ENCODE results near the gene CNIH4.

CNIH4 gene

DNA sequence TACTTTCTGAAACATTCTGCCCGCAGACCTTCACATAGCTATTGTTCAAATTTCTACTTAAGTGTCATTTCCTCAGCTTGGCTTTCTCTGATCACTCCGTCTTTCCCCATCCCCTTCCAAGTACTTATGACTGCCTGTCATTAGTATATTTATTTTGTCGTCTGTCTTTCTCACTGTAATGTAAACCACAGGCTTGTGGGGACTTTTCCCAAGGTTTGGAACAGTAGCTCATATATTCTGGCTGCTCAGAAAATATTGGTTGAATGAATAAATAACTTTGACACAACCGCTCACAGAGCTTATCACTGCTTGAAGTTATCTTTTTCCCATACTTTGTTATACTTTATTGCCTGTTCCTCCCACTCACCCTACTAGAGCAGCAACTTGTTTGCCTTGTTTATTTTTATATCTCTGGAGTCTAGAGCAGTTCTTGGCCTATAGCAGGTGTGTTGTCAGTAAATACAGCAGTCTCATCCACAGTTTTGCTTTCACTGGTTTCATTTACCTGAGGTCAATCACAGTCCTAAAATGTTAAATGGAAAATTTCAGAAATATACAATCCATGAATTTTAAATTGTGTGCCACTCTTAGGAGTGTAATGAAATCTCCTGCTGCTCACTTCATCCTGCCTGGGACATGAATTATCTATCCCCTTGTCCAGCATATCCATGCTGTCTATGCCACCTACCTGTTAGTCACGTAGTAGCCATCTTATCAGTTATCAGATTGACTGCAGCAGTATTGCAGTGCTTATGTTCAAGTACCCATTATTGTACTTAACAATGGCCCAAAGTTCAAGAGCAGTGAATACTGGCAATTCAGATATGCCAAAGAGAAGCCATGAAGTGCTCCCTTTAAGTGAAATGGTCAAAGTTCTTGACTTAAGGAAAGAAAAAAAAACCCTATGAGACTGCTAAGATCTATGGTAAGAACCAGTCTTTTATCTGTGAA is 2.4 kb upstream of the CNIH4 start:
- DNase-seq (ENCODE audit: insufficient read length, low spot score) = no peak
- no peak for FAIRE-seq
- TF ChIP-seq, protein P1, sequence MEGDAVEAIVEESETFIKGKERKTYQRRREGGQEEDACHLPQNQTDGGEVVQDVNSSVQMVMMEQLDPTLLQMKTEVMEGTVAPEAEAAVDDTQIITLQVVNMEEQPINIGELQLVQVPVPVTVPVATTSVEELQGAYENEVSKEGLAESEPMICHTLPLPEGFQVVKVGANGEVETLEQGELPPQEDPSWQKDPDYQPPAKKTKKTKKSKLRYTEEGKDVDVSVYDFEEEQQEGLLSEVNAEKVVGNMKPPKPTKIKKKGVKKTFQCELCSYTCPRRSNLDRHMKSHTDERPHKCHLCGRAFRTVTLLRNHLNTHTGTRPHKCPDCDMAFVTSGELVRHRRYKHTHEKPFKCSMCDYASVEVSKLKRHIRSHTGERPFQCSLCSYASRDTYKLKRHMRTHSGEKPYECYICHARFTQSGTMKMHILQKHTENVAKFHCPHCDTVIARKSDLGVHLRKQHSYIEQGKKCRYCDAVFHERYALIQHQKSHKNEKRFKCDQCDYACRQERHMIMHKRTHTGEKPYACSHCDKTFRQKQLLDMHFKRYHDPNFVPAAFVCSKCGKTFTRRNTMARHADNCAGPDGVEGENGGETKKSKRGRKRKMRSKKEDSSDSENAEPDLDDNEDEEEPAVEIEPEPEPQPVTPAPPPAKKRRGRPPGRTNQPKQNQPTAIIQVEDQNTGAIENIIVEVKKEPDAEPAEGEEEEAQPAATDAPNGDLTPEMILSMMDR (IDR thresholded peaks at IDR 0.05; ENCODE audit: insufficient read depth, missing control alignments) = no peak

DNA sequence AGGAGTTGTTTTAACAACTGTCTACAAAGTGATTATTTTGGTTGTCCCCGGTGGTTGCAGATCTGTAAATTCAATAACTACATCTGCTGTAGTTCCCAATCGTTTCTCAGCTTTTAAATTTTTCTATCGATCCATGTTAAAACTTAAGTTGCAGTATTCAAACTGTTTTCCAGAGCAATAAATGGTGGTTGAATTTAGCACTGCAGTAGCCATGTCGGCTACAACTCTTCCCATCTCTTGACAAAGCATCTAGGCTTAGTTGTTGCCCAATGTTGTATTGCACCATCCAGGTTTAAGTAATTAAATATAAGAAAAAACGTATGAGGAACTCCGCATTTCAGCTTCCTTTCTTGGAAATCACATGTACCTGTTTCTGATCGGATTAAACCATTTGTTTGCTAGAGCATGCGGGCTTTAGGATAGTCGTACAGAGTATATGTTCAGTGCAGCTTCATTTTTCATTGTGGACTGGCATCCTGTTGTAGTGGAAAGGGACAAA is 996 bp downstream of the CNIH4 start:
- TF ChIP-seq, protein P1 (IDR thresholded peaks at IDR 0.05; ENCODE audit: insufficient read depth, missing control alignments) = no peak
- no peak for DNase-seq (ENCODE audit: insufficient read length, low spot score)
- peak; percentile 71 for FAIRE-seq

DNA sequence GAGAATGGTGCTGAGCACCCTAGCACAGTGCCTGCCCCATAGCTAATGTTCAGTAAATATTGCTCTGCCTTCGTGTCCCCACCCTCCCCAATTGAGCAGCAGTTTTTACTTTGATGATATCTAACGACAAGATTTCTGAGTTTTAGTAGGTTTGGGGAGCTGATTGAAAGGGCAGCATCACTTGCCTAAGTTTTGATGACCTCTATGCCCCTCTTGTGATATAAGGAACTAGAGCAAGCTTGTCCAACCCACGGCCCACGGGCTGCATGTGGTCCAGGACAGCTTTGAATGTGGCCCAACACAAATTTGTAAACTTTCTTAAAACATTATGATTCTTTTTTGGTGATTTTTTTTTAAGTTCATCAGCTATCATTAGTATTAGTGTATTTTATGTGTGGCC is 1.6 kb downstream of the CNIH4 start:
- FAIRE-seq (no peak), DNase-seq (ENCODE audit: insufficient read length, low spot score) (no peak)
- TF ChIP-seq, protein P1 (IDR thresholded peaks at IDR 0.05; ENCODE audit: insufficient read depth, missing control alignments) = no peak

DNA sequence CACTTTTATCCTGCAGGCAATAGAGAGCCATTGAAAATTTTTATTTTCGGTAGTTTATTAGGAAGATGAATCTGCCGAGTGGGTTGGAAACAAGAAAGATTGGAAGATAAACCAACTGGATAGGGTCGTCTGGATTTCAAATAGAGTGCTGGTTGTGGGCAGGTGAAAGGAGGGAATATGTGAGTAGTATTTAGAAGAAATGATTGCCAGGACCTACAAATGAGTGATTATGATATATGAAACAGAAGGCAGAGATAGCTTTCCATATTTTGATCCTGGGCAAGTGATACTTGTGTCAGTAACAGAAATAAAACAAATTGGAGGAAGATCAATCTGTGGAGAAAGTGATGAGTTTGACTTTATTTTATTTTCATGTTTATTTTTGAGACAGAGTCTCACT is 2.5 kb downstream of the CNIH4 start:
- TF ChIP-seq, protein P1 (IDR thresholded peaks at IDR 0.05; ENCODE audit: insufficient read depth, missing control alignments) = no peak
- DNase-seq (ENCODE audit: insufficient read length, low spot score) (no peak), FAIRE-seq (peak; percentile 32)

DNA sequence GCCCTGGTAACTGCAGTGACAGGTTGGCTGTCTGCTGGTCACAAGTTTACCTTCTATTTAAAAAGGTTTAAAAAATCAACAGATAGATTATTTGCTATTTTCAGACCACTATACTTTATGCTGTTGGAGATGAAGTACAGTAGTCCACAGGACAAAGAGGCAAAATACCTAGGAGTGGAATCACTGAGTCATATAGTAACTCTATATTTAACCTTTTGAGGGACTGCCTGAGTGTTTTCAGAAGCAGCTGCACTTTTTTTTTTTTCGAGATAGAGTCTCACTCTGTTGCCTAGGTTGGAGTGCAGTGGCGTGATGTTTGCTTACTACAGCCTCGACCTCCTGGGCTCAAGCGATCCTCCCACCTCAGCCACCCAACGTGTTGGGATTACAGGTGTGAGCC is 11.7 kb downstream of the CNIH4 start:
- no peak for DNase-seq (ENCODE audit: insufficient read length, low spot score)
- FAIRE-seq = no peak

DNA sequence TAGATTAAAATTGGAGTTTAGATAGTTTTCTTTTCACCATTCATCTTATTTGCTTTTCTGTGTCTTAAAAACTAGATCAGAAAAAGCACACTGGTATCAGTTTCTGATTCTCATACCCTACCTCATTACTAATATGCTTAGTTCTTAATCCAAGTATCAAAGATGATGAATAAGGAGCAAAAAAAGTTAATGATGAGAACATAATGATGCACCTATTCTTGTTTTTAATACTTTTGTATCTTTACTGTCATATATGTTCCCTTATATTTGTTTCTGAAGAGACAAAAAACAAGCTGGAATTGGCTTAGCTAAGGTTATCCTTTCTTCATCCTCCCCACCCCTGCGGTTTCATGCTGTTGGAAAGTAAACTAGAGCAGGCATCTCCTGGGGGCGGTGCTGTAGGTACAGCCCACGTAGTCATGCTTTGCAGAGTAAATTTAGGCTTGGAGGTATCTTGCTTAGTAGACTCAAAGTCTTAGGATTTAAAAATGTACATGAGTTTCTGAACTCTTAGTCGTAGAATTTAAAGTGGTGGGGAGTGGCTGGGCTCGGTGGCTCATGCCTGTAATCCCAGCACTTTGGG is 16.4 kb downstream of the CNIH4 start:
- TF ChIP-seq, protein P1 (IDR thresholded peaks at IDR 0.05; ENCODE audit: insufficient read depth, missing control alignments) = no peak
- no peak for FAIRE-seq

More for the DNA sequence above, 11.7 kb downstream of the CNIH4 start:
- TF ChIP-seq, protein P1 (IDR thresholded peaks at IDR 0.05; ENCODE audit: insufficient read depth, missing control alignments) = no peak

More for the DNA sequence above, 16.4 kb downstream of the CNIH4 start:
- DNase-seq (ENCODE audit: insufficient read length, low spot score) = no peak
